ENCODE results near the gene MAN1C1.

The MAN1C1 gene

DNA sequence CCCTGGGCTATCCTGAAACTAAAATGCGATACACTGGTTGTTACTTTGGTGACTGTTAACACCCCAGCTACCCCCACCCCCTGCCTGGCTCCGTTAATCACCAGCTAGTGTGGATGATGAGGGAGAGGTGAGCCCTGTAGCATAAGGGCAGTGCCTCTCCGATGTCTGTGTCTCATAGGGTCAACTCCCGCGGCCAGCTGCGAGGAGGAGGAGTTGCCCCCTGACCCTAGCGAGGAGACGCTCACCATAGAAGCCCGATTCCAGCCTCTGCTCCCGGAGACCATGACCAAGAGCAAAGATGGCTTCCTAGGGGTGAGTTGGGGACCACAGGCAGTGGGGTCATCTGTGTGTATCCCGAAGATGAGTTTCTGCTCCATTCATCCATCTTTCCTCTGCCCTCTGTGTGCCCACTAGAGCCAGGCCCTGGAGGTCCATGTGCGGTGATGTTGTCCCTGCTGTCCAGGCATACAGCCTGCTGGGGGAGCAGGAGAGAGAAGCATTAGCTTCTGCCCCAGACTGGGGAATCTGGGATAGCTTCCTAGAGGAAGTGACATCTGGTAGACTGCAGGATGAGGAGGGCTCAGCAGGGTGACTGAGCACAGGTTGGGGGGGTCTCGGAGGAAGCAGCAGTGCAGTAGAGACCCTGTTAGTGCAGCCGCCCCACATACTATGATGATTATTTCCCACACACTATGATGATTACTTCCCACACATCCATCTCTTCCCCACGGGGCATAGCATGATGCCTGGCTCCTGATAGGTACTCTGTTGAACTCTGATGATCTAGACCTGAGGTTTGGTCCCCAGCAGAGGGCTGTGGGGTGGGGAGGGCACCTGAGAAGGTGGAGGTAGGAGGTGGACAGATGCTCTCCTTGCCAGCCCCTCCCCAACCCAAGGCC lies 188.6 kb downstream of the MAN1C1 start:
- Mint-ChIP-seq H3K4me1 (peaks cover 38% of the 10 kb centered on the region), H3K36me3 (ENCODE audit: low read depth) (peaks cover 26% of the 10 kb centered on the region), H3K27ac (peak overlapping the region in 1 of 3 experiments; percentile 54), H3K4me3 (no peak overlapping the region), H3K9me3 (no peaks in the 10 kb centered on the region), H3K27me3 (ENCODE audit: low read depth) (peaks cover 5% of the 10 kb centered on the region)
- TF ChIP-seq, protein P1, sequence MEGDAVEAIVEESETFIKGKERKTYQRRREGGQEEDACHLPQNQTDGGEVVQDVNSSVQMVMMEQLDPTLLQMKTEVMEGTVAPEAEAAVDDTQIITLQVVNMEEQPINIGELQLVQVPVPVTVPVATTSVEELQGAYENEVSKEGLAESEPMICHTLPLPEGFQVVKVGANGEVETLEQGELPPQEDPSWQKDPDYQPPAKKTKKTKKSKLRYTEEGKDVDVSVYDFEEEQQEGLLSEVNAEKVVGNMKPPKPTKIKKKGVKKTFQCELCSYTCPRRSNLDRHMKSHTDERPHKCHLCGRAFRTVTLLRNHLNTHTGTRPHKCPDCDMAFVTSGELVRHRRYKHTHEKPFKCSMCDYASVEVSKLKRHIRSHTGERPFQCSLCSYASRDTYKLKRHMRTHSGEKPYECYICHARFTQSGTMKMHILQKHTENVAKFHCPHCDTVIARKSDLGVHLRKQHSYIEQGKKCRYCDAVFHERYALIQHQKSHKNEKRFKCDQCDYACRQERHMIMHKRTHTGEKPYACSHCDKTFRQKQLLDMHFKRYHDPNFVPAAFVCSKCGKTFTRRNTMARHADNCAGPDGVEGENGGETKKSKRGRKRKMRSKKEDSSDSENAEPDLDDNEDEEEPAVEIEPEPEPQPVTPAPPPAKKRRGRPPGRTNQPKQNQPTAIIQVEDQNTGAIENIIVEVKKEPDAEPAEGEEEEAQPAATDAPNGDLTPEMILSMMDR (IDR thresholded peaks at IDR 0.05; ENCODE audit: unreplicated experiment in 3 of 3) = no peak

- peak overlapping the region in 1 of 3 experiments; percentile 36 for H3K4me3 Mint-ChIP-seq
- H3K9me3 Mint-ChIP-seq = no peaks in the 10 kb centered on the region
- TF ChIP-seq, protein P1 (IDR thresholded peaks at IDR 0.05; ENCODE audit: unreplicated experiment in 3 of 3) = no peak
Observed at GRCh38 chr1:25805863-25806225, 189.3 kb downstream of the MAN1C1 start.

DNA sequence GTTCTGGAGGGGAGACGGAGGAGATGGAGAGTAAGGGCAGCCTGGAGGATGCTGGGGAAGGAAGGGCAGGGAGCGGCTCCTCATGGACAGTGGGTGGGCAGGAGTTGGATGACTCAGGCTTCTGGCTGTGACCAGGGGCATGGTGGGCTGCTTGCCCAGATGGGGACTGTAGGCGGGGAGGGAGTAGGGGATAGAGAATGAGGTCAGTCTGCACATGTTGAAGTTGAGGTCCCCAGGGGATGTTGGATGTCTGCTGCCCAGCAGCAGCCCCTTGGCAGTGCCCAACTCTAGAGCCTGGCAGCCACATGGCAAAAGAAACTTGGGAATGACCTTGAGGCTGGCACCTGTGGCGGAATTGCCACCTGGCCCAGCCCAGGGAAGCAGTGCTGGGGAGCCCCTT lies 189.8 kb downstream of the MAN1C1 start:
- Mint-ChIP-seq H3K27ac (peak overlapping the region in 1 of 3 experiments; percentile 54), H3K36me3 (ENCODE audit: low read depth) (peaks cover 24% of the 10 kb centered on the region), H3K4me3 (no peak overlapping the region), H3K27me3 (ENCODE audit: low read depth) (peaks cover 5% of the 10 kb centered on the region), H3K4me1 (peaks cover 30% of the 10 kb centered on the region), H3K9me3 (no peaks in the 10 kb centered on the region)
- TF ChIP-seq, protein P1 (IDR thresholded peaks at IDR 0.05; ENCODE audit: unreplicated experiment in 3 of 3) = no peak

More at GRCh38 chr1:25805863-25806225, 189.3 kb downstream of the MAN1C1 start:
- Mint-ChIP-seq H3K27ac (peak overlapping the region in 1 of 3 experiments; percentile 54), H3K4me1 (peaks cover 34% of the 10 kb centered on the region), H3K27me3 (ENCODE audit: low read depth) (peaks cover 5% of the 10 kb centered on the region), H3K36me3 (ENCODE audit: low read depth) (peaks cover 26% of the 10 kb centered on the region)

DNA sequence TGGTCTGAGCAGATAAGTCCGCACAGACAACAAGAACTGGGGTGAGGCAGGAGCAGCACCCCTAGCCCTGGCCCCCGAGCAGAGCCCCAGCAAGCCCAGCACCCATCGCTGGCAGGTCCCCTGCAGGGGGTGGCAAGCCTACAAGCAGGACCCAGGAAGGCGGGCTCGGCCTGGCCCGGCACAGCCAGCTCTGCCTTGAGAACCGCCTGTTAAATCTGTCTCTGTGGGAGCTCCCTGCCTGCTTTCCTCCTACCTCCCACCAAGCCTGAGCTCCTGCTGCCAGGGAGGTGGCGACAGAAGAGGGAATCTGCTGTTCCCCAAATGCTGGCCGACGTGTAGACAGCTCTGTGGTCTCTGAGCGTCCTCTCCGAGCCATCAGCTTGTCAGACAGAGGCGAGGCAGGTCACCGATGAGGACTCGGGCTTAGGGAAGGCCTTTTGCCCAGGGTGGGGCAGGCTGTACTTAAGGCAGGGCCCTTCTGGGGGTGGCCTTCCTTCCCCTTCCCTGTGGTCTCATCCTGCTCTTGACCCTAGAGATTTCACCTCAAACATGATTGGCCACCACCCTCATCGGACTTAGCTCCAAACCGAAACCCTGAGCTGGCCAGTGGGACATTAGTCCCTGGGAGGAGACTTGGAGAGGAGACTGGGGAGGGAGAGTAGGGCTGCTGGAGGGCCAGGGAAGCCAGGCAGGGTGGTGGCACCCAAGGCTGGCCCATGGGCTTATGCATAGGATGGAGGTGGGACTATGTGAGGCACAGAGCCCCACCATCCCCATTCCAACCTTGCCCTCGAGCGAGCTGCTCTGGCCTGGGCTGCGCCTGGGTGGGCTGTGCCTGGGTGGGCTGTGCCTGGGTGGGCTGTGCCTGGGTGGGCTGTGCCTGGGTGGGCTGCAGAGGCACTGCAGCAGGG lies 191.1 kb downstream of the MAN1C1 start:
- Mint-ChIP-seq H3K27ac (no peak overlapping the region), H3K9me3 (no peaks in the 10 kb centered on the region), H3K4me1 (peaks cover 26% of the 10 kb centered on the region), H3K36me3 (ENCODE audit: low read depth) (peaks cover 26% of the 10 kb centered on the region), H3K27me3 (ENCODE audit: low read depth) (peaks cover 5% of the 10 kb centered on the region), H3K4me3 (no peak overlapping the region)
- TF ChIP-seq, protein P1 (IDR thresholded peaks at IDR 0.05; ENCODE audit: unreplicated experiment in 3 of 3) = no peak

GRCh38 chr1:25808481-25809244 lies 192.1 kb downstream of the MAN1C1 start:
- Mint-ChIP-seq H3K4me3 (no peak overlapping the region), H3K27me3 (ENCODE audit: low read depth) (peaks cover 5% of the 10 kb centered on the region), H3K4me1 (peaks cover 23% of the 10 kb centered on the region), H3K27ac (no peak overlapping the region), H3K9me3 (no peaks in the 10 kb centered on the region), H3K36me3 (ENCODE audit: low read depth) (peaks cover 31% of the 10 kb centered on the region)
- TF ChIP-seq, protein P1 (IDR thresholded peaks at IDR 0.05; ENCODE audit: unreplicated experiment in 3 of 3) = no peak

All from nephron (organoid).